Glutamatergic neuron (in vitro differentiated cells): ENCODE measurements around the gene RASGRP3. TPM values are rescaled to one million over a fixed set of nuclear protein-coding genes. Genes with fewer than 3 reads are reported as not detected.

ENCODE experiments used
- DNase-seq: peaks from one replicate; pipeline ENCODE4 v3.0.0; 2022
- H3K27ac Mint-ChIP-seq: one replicate; pipeline ENCODE4 v1.8.0; 2020; ENCODE audit warnings: mild to moderate bottlenecking, mixed read lengths, inconsistent platforms; ENCODE audit not compliant: unreplicated experiment
- H3K27me3 Mint-ChIP-seq: one replicate; pipeline ENCODE4 v1.8.0; 2020; ENCODE audit warnings: mild to moderate bottlenecking, moderate library complexity, mixed read lengths, inconsistent platforms; ENCODE audit not compliant: unreplicated experiment
- H3K36me3 Mint-ChIP-seq: one replicate; pipeline ENCODE4 v1.8.0; 2020; ENCODE audit warnings: mild to moderate bottlenecking, mixed read lengths, inconsistent platforms; ENCODE audit not compliant: unreplicated experiment
- H3K4me1 Mint-ChIP-seq: one replicate; pipeline ENCODE4 v1.8.0; 2020; ENCODE audit warnings: mild to moderate bottlenecking, low read depth, mixed read lengths, inconsistent platforms; ENCODE audit not compliant: unreplicated experiment
- H3K4me3 Mint-ChIP-seq: one replicate; pipeline ENCODE4 v1.8.0; 2020; ENCODE audit warnings: mild to moderate bottlenecking, mixed read lengths, inconsistent platforms; ENCODE audit not compliant: unreplicated experiment
- H3K9me3 Mint-ChIP-seq: one replicate; pipeline ENCODE4 v1.8.0; 2020; ENCODE audit warnings: mild to moderate bottlenecking, moderate library complexity, mixed read lengths, inconsistent platforms; ENCODE audit not compliant: unreplicated experiment
- total RNA-seq: library from RNA; stranded (reverse); fragmentation: NEBNext Ultra II Directional; extraction: Animal tissue kit (Norgen Biotek cat#: 25700); gene quantifications from one replicate; pipeline ENCODE4 v1.2.1, GENCODE V29; 2021; ENCODE audit not compliant: unreplicated experiment
- TF ChIP-seq, protein P1 (sequence below): fragments of 200-600 bp; sonication (generic); IDR thresholded peaks from one replicate; pipeline ENCODE4 v1.5.0; 2021; ENCODE audit not compliant: partially characterized antibody, unreplicated experiment

The RASGRP3 gene
- total RNA-seq, 1 donor from 2014 or later, result not detected

DNA sequence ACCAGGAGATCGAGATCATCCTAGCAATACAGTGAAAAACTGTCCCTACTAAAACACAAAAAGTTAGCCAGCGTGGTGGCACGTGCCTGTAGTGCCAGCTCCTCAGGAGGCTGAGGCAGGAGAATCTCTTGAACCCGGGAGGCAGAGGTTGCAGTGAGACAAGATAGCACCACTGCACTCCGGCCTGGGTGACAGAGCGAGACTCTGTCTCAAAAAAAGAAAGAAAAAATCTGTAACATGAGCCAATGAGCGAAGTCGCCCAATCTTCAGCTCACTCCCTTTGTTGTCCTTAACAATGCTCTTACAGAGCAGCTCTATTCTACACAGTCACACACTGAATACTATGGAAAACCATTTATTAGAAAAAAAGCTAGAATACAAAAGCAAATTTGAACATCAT lies 100.6 kb downstream of the RASGRP3 start:
- DNase-seq, result no peak
- H3K27ac Mint-ChIP-seq, result no peak overlapping the region

DNA sequence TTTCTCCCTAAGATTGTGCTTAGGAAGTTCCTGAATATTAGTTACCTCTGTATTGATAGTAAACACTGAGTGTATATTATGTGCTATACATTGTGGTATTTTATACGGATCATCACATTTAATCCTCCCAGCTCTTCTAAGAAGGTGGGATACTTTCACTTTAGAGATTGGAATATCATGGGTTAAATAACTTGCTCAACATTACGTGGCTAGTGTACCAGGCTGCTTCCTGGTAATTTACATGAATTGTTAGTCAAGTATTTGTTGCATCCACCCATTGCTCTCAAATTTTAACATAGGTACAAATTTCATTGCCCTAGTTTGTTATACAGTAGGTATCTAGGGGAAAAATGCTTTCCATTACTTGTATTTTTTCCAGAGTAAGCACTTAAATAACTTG lies 101.2 kb downstream of the RASGRP3 start:
- H3K4me1 Mint-ChIP-seq, result peaks cover 3% of the 10 kb centered on the region
- H3K4me3 Mint-ChIP-seq, result no peak overlapping the region
- H3K27ac Mint-ChIP-seq, result no peak overlapping the region
- H3K36me3 Mint-ChIP-seq, result no peaks in the 10 kb centered on the region
- TF ChIP-seq, protein P1, sequence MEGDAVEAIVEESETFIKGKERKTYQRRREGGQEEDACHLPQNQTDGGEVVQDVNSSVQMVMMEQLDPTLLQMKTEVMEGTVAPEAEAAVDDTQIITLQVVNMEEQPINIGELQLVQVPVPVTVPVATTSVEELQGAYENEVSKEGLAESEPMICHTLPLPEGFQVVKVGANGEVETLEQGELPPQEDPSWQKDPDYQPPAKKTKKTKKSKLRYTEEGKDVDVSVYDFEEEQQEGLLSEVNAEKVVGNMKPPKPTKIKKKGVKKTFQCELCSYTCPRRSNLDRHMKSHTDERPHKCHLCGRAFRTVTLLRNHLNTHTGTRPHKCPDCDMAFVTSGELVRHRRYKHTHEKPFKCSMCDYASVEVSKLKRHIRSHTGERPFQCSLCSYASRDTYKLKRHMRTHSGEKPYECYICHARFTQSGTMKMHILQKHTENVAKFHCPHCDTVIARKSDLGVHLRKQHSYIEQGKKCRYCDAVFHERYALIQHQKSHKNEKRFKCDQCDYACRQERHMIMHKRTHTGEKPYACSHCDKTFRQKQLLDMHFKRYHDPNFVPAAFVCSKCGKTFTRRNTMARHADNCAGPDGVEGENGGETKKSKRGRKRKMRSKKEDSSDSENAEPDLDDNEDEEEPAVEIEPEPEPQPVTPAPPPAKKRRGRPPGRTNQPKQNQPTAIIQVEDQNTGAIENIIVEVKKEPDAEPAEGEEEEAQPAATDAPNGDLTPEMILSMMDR, result no peak
- H3K27me3 Mint-ChIP-seq, result no peaks in the 10 kb centered on the region
- no peaks in the 10 kb centered on the region for H3K9me3 Mint-ChIP-seq
- DNase-seq, result no peak

More for the DNA sequence above, 100.6 kb downstream of the RASGRP3 start:
- TF ChIP-seq, protein P1, result no peak
- Mint-ChIP-seq H3K4me1 (peaks cover 3% of the 10 kb centered on the region), H3K4me3 (no peak overlapping the region), H3K27me3 (no peaks in the 10 kb centered on the region), H3K36me3 (no peaks in the 10 kb centered on the region), H3K9me3 (no peaks in the 10 kb centered on the region)

DNA sequence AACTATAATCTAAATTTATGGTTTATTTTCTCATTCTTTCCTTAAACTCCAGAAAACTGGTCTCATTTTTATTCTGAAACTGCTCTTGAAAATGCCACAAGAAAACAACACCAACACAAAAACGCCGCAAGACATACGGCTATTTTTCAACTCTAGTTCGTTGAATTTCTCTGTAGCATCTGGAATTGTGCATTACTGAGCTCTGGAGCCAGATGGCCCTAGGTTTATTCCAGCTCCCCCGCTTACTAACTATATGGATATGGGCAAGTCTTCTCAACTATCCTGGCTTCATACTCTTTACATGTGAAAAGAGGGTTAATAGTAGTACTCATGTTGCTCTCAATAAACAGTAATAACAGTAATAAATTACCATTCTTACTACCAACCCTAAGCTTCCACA lies 102.8 kb downstream of the RASGRP3 start:
- Mint-ChIP-seq H3K27me3 (no peaks in the 10 kb centered on the region), H3K36me3 (no peaks in the 10 kb centered on the region), H3K27ac (no peak overlapping the region), H3K4me3 (no peak overlapping the region), H3K9me3 (no peaks in the 10 kb centered on the region), H3K4me1 (peaks cover 3% of the 10 kb centered on the region)
- no peak for DNase-seq
- TF ChIP-seq, protein P1, result no peak

DNA sequence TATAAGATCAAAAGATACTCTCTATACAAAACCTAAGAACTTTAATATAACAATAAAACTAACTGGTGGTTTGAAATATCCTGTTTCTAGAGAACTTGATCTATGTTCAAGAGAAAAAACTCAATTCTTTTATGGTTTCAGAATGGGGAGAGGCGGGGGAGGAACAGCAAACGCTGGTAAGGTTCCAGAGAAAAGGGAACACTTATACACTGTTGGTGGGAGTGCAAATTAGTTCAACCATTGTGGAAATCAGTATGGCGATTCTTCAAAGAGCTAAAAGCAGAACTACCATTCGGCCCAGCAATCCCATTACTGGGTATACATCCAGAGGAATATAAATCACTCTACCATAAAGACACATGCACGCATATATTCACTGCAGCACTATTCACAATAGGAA lies 105.4 kb downstream of the RASGRP3 start:
- Mint-ChIP-seq H3K27ac (no peak overlapping the region), H3K4me3 (no peak overlapping the region), H3K9me3 (no peaks in the 10 kb centered on the region), H3K36me3 (no peaks in the 10 kb centered on the region), H3K27me3 (peaks cover 5% of the 10 kb centered on the region), H3K4me1 (peaks cover 3% of the 10 kb centered on the region)
- TF ChIP-seq, protein P1, result no peak
- no peak for DNase-seq

DNA sequence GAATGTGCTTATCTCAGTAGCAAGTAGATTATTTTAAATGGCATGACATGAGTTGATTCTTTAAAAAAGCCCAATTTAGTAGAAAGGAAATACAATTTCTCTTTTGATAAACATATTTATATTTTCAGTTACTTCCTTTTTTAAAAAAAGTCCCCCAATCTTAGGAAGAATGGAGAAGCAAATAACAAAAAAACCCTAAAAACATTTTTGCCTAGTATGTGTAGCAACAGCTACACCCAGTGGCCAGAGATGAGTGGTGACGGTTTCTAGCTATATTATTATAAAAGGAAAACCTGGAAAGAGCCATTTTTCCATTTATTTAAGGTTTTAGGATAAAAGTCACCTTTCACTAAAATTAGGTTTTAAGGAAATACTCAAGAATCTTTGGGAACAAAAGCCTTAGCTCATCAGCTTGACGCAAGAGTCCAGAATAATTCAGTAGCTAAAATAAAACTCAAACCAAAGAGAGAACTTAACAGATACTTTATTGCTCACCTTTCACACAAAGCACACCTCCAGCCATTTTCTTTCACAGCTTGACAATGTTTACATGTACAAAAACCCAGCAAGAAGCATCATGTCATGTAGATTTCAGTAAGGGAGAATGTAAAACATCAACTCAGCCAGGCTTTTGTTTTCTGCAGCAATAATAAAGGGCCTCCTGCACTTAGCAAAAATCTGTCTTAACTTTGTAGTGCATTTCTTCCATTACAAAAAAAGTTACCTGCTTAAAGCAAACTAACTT lies 106.9 kb downstream of the RASGRP3 start:
- no peak overlapping the region for H3K27ac Mint-ChIP-seq
- TF ChIP-seq, protein P1, result peak; percentile 69
- peaks cover 5% of the 10 kb centered on the region for H3K27me3 Mint-ChIP-seq
- peaks cover 3% of the 10 kb centered on the region for H3K4me1 Mint-ChIP-seq
- DNase-seq, result no peak
- H3K9me3 Mint-ChIP-seq, result no peaks in the 10 kb centered on the region
- no peaks in the 10 kb centered on the region for H3K36me3 Mint-ChIP-seq
- H3K4me3 Mint-ChIP-seq, result no peak overlapping the region
